ENCODE data around the gene APRT. TPM values are rescaled to one million over a fixed set of nuclear protein-coding genes. Genes with fewer than 3 reads are reported as not detected.

The APRT gene
- total and polyA plus RNA-seq, 9 of the 15 experiments (the other 6 are each of a cell fraction or from before 2014, with no cell fraction given), result 41.7 to 409 (median 146) TPM

DNA sequence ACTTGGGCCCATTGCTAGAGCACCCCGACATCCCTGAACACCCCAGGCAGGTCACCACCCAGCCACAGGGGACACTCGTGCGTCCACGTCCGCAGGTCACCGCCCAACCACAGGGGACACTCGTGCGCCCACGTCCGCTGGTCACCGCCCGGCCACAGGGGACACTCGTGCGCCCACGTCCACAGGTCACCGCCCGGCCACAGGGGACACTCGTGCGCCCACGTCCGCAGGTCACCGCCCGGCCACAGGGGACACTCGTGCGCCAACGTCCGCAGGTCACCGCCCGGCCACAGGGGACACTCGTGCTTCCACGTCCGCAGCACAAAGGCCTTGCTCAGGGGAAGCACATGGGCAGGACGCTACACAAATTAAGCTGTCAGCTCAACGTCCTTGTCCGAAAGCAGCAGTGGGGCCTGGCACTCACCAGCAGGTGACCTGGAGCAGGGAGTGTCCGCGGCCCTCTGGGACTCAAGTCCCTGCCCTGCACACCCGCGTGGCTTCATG, 27.4 kb upstream of the APRT start (continued):
- TF ChIP-seq, protein P1, sequence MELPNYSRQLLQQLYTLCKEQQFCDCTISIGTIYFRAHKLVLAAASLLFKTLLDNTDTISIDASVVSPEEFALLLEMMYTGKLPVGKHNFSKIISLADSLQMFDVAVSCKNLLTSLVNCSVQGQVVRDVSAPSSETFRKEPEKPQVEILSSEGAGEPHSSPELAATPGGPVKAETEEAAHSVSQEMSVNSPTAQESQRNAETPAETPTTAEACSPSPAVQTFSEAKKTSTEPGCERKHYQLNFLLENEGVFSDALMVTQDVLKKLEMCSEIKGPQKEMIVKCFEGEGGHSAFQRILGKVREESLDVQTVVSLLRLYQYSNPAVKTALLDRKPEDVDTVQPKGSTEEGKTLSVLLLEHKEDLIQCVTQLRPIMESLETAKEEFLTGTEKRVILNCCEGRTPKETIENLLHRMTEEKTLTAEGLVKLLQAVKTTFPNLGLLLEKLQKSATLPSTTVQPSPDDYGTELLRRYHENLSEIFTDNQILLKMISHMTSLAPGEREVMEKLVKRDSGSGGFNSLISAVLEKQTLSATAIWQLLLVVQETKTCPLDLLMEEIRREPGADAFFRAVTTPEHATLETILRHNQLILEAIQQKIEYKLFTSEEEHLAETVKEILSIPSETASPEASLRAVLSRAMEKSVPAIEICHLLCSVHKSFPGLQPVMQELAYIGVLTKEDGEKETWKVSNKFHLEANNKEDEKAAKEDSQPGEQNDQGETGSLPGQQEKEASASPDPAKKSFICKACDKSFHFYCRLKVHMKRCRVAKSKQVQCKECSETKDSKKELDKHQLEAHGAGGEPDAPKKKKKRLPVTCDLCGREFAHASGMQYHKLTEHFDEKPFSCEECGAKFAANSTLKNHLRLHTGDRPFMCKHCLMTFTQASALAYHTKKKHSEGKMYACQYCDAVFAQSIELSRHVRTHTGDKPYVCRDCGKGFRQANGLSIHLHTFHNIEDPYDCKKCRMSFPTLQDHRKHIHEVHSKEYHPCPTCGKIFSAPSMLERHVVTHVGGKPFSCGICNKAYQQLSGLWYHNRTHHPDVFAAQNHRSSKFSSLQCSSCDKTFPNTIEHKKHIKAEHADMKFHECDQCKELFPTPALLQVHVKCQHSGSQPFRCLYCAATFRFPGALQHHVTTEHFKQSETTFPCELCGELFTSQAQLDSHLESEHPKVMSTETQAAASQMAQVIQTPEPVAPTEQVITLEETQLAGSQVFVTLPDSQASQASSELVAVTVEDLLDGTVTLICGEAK (IDR thresholded peaks at IDR 0.05), result no peak
- TF ChIP-seq, protein P1 (CRISPR knock-in tag; IDR thresholded peaks at IDR 0.05), result 0 out of 2 replicates have a peak, but pooled peaks have one; percentile 19
- TF ChIP-seq MTA3 (IDR thresholded peaks at IDR 0.05; ENCODE audit: borderline replicate concordance), result no peak
- TF ChIP-seq CREB1 (IDR thresholded peaks at IDR 0.05), result no peak; the same call in 1 of the 2 replicates
- TF ChIP-seq CREB1 (CRISPR knock-in tag; IDR thresholded peaks at IDR 0.05), result peak; percentile 87
- no peak for TF ChIP-seq ZNF76 (CRISPR knock-in tag; IDR thresholded peaks at IDR 0.05; ENCODE audit: borderline replicate concordance)
- peak; percentile 56 for TF ChIP-seq FIP1L1 (IDR thresholded peaks at IDR 0.05; ENCODE audit: low read depth, low read length, poor library complexity, severe bottlenecking)
- TF ChIP-seq L3MBTL2 (IDR thresholded peaks at IDR 0.05), result no peak; the same call in 1 of the 2 replicates
- peak in 1 of 2 experiments; percentile 36; a peak in 1 of 4 replicates for TF ChIP-seq NRF1 (conservative IDR thresholded peaks at IDR 0.05 in 1 of 2, IDR thresholded peaks at IDR 0.05 in 1 of 2)
- TF ChIP-seq, protein P2, sequence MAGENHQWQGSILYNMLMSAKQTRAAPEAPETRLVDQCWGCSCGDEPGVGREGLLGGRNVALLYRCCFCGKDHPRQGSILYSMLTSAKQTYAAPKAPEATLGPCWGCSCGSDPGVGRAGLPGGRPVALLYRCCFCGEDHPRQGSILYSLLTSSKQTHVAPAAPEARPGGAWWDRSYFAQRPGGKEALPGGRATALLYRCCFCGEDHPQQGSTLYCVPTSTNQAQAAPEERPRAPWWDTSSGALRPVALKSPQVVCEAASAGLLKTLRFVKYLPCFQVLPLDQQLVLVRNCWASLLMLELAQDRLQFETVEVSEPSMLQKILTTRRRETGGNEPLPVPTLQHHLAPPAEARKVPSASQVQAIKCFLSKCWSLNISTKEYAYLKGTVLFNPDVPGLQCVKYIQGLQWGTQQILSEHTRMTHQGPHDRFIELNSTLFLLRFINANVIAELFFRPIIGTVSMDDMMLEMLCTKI (IDR thresholded peaks at IDR 0.05; ENCODE audit: partially characterized antibody), result no peak
- peak; percentile 44 for TF ChIP-seq HCFC1 (IDR thresholded peaks at IDR 0.05; ENCODE audit: low read depth, low read length)
- TF ChIP-seq, protein P3, sequence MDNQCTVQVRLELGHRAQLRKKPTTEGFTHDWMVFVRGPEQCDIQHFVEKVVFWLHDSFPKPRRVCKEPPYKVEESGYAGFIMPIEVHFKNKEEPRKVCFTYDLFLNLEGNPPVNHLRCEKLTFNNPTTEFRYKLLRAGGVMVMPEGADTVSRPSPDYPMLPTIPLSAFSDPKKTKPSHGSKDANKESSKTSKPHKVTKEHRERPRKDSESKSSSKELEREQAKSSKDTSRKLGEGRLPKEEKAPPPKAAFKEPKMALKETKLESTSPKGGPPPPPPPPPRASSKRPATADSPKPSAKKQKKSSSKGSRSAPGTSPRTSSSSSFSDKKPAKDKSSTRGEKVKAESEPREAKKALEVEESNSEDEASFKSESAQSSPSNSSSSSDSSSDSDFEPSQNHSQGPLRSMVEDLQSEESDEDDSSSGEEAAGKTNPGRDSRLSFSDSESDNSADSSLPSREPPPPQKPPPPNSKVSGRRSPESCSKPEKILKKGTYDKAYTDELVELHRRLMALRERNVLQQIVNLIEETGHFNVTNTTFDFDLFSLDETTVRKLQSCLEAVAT (IDR thresholded peaks at IDR 0.05), result 0 out of 4 replicates have a peak, but pooled peaks of 1 of the 2 experiments have one; percentile 50
- TF ChIP-seq, protein P4, sequence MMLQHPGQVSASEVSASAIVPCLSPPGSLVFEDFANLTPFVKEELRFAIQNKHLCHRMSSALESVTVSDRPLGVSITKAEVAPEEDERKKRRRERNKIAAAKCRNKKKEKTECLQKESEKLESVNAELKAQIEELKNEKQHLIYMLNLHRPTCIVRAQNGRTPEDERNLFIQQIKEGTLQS (IDR thresholded peaks at IDR 0.05), result no peak
- TF ChIP-seq, protein P4 (CRISPR knock-in tag; conservative IDR thresholded peaks at IDR 0.05), result no peak
